Measurements from ENCODE around the gene GABRG1.

The GABRG1 gene

DNA sequence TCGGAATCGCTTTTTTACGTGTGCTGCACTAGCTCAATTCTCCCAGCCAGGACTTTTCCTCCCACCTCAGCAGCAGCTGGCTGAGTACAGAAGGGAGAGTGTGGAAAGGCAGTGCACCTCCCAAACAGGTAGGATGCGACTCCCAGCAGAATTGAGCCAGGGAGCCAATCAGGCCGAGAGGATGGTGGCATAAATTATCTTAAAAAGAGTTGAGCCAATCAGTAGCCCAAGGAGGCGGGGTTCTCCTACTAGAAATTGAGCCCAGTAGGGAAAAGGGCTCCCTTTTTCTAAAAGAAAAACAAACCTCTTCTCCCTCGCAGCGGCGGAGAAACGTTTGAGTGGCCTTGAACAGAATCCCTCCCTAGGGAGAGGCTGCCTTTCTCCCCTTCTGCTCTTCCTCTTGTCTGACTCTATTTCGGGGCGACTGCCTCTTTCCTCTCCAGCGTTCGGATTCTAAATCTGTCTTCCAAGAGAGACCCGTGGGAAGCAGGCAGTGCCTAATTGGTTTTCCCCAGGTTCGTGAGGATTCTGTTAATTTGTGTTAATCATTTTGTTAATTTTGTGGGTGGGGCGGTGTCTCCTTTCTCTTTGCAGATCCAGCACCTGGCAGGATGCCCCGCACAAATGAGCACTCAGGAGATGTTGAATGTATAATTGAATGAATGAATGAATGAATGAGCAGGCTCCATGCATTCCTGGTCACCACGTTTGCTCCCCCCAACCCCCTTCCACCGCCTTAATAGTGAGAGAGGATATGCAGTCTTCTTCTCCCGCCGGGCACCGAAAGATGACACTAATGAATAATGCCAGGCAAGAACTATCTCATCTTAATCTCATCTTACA is at the start of gene GABRG1:
TSS of gene GABRG1 (minus strand) at position 142 of the 843 bp plus-strand sequence. CDS start at position 1, 141 bp downstream.
- DNase-seq, result peak; percentile 29

DNA sequence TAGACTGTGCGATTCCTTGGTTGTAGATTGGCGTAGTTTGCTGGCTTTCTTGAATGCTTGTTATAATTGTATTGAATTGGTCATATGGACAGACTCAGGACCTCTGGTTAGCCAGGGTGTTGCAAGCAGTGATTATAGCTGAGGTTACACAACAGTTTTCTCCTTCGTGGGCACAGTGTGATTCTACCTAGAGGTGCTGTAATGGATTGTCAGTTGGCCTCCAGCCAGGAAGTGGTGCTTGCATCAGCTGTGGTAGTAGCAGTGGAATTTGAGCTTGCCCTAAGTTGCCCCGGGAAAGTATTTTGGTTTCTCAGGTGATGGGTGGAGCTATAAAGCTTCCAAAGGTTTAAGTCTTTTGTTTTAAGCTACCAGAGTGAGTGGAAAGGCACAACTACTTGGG is 23.1 kb upstream of the GABRG1 start:
- no peak for DNase-seq

- DNase-seq, result no peak
These were observed 7.7 kb upstream of the GABRG1 start for GRCh38 chr4:46131498-46132057.

DNA sequence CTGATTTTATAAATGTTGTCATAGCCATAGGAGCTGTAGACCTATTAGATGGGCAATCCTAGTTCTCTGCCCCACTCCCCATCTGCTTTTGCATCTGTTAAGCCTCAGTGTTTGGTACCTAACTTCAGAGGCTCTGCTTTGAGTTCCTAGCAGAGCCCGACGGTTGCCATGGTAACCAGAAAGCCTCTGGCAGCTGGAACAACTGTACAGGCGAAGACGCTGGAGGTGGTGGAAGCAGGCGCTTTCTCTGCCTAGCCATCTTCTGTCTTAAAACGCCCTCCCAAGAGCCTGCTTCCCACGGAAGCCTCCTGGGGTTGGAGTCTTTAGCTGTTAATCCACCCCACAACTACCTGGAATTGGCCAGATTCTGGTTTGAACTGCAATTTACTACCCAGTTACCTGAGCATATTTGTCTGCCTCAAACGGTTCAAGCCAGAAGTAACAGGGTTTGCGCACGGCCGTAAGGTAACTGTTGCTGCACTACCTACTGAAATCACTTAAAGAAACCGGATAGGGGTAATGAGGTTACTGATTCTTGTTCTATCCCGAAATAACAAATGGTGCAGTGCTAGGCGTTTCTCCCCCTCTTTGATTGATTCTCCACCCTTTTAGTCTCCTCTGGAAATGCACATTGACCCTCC is 1.0 kb upstream of the GABRG1 start:
- DNase-seq, result peak; percentile 30

DNA sequence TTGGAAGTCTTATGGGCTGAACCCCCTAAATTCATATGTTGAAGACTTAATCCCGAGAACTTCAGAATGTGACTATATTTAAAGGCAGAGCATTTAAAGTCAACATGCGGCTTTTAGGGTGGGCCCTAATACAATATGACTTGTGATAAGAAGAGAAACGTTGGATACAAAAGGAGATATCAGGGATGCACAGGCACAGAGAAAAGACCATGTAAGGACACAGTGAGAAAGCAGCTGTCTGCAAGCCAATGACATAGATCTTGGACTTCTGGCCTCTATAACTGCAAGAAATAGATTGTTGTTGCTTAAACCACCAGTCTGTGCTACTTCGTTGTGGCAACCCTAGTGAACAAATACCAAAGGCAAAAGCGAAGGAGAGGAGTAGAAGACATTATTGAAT is 42.2 kb downstream of the GABRG1 start:
- DNase-seq, result no peak

- no peak for DNase-seq
These were observed 42.6 kb downstream of the GABRG1 start for GRCh38 chr4:46081248-46081647.

- DNase-seq, result no peak
These were observed 50.1 kb downstream of the GABRG1 start for GRCh38 chr4:46073778-46074177.

GRCh38 chr4:46051392-46051791 is 72.5 kb downstream of the GABRG1 start:
- no peak for DNase-seq

DNA sequence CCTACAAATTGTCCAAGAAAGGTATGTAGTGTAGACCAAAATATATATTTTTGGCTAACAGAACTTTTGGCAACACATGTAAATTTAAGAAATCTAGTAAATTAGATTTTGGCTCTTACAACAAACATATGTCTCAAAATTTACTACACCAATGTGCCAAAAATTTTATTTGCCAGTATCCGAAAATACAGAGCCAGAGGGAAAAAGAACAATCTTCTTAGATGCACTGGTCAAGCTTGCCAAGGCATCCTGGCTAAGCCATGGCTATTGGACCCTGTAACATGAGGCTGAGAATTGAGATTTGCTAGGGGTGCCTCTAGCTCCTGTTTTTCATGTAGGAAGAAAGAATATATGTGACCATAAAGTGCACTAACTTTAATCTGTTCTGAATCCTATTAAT is 91.8 kb downstream of the GABRG1 start:
- DNase-seq, result no peak

DNA sequence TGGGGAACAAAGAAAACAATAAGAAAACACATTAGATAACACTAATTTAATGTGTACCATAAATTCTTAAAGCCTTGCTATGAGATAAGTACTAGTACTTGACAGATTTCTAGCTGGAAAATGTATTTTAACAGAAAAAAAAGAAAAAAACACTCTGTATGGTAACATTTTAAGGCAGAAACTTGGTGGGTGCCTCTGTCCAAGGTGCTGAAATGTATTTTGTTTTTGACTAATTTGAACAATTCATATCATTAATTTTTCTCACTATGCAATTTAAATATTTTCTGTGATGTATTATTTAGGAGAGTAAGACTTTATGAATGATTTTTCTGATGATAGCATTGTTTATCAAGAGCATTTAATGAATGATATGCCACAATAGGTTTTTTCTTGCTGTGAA is 107.5 kb downstream of the GABRG1 start:
- no peak for DNase-seq

DNA sequence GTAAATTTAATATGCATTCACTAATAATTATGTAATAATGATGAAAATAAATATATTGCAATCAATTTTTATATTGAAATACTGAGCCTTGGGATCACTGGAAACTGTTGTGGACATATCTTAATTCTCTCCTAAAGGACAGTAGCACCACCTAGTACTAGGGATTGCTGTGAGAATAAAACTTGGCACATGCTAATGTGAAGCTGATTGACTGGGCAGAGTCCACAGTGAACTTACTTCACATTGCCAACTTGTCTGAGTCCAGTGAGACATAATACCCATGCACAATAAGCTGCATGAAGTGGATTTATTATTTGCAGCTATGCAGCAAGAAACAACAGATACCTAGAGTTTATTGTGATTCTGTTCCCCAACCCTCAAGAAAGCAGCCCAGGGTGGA is 131.1 kb downstream of the GABRG1 start:
- DNase-seq, result no peak

GRCh38 chr4:45989775-45990174 is 134.1 kb downstream of the GABRG1 start:
- DNase-seq, result no peak

- DNase-seq, result no peak
These were observed 136.0 kb downstream of the GABRG1 start for GRCh38 chr4:45987858-45988257.
